D721Med (cell line): ENCODE measurements around the gene NLGN1.

Source experiments
- DNase-seq: peaks from one replicate; pipeline ENCODE4 v3.0.0; 2011; ENCODE audit warnings: low spot score; ENCODE audit not compliant: insufficient read length
- FAIRE-seq: peaks from 2 replicates; lab custom pipeline; 2011; peaks lifted over from hg19 to GRCh38; lab: Jason Lieb, UNC
- TF ChIP-seq, protein P1 (sequence below): IDR thresholded peaks from 2 replicates; pipeline ENCODE4 v1.5.1; 2012; ENCODE audit warnings: mild to moderate bottlenecking, control low read depth; ENCODE audit not compliant: insufficient read depth; ENCODE audit errors: missing control alignments

Gene NLGN1

DNA sequence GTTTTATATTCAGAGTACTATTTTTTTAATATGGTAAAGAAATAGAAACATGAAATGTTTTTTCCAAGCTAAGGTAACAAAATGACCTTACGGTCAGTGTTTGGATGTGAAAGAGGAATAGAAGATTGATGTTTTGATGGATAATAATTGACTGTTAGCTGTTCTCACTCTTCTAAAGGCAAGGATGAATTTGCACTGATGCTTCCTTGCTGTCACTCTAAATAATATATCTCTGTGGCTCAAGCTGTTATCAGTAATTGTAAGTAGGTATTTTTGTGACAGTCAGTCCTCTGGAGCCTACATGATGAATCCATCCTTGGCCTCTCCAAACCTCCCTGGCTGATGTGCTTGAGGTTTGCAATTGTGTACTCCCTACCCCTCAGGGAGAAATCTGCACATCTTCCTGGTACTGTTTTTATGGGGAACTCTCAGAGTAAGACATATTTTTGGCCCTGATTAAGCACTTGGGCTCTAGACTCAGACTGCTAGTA, 283.7 kb downstream of the NLGN1 start:
- FAIRE-seq, result no peak
- DNase-seq, result no peak
- TF ChIP-seq, protein P1, sequence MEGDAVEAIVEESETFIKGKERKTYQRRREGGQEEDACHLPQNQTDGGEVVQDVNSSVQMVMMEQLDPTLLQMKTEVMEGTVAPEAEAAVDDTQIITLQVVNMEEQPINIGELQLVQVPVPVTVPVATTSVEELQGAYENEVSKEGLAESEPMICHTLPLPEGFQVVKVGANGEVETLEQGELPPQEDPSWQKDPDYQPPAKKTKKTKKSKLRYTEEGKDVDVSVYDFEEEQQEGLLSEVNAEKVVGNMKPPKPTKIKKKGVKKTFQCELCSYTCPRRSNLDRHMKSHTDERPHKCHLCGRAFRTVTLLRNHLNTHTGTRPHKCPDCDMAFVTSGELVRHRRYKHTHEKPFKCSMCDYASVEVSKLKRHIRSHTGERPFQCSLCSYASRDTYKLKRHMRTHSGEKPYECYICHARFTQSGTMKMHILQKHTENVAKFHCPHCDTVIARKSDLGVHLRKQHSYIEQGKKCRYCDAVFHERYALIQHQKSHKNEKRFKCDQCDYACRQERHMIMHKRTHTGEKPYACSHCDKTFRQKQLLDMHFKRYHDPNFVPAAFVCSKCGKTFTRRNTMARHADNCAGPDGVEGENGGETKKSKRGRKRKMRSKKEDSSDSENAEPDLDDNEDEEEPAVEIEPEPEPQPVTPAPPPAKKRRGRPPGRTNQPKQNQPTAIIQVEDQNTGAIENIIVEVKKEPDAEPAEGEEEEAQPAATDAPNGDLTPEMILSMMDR, result no peak

DNA sequence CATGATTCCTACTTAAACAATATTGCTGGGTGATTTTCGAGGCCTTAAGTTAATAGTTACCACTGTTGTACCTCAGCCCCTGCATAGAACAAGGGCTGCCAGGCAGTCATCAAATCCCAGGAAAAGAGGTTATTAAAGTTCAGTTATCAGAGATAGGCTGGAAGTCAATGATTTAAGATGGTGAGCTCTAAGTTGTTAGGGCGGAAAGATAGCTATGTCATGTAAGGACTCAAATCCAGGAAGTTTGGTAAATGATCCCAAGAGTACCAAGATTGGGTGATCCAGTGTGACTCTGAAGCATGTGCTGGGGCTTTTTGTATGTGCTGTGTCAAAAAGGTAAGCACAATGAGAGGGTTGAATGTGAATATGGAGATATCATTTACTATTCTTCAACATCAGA, 287.9 kb downstream of the NLGN1 start:
- DNase-seq, result no peak

DNA sequence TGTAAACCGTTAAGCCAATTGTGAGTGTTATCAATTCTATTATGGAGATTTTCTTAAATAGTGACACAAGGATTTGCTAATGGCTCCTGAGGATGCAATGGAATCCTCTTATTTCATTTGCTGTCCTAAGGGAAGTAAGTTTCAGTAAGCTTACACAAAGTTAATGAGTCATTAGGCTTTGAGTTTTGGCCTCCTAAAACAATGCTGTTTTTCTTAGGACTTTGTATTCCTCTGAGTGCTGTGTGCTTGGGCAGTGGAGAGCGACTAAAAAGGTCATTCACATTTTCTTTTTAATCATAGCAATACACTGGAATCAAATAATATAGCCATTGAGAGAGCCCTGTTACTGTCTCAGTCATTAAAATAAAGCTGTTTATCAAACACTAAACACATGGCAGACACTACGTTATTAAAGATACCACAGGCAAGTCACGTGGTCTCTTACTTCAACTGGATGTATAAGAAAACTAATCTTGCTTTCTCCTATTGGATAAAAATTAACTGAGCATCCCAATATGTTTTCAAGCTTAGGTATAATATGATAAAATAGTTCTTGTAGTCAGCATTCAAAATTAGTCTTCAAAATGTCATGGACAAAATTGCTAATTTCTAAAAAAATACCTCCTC, 290.8 kb downstream of the NLGN1 start:
- TF ChIP-seq, protein P1, result no peak
- FAIRE-seq (no peak), DNase-seq (no peak)

More for the DNA sequence above, 287.9 kb downstream of the NLGN1 start:
- no peak for FAIRE-seq
- TF ChIP-seq, protein P1, result no peak

DNA sequence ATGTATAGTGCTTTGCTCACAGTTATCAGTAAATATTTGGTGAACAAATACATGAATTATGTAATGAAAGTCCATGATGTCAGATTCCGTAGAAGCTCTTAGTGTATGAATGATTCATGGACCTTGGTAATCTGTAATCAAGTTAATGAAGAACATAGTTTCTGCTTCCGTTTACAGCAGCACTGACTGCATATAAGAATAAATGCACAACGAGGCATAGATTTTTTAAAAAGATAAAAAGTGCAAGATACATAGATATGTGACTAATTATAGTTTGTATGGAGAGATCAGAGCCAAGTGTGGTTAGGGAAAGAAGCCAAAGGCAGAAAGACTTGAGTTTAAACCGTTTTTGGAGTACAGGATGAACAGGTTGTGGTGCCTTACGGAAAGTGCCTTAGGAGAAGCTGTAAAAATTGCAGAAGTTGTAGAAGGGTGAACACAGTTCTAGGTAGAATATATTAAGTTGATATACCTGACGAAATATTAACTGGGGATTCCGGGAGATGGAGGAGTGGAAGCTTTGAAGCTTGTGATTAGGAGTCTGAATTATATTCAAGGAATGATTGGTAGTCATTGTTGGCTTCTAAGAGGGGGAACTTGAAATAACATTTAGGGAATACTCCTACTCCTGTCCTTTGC, 293.1 kb downstream of the NLGN1 start:
- TF ChIP-seq, protein P1, result no peak
- DNase-seq (no peak), FAIRE-seq (no peak)

DNA sequence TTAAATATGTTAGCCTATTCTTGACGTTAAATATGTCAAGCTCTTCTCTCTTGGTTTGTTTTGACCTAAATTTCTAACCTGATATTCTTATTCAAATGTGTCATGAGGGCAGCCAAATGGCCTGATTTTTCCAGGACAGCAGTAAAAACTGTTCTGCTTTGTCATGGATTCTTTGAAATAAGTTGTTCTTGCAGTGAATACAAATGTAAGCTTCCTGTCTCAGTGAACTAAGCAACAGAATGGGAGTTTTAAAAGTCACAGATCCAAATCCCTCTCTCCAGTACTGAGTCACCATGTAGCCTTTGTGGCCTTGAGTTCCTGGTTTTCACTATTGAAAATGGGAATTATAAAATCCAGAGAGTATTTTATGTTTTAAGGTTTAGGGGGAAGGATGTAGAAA, 301.8 kb downstream of the NLGN1 start:
- TF ChIP-seq, protein P1, result no peak
- DNase-seq (no peak), FAIRE-seq (no peak)

DNA sequence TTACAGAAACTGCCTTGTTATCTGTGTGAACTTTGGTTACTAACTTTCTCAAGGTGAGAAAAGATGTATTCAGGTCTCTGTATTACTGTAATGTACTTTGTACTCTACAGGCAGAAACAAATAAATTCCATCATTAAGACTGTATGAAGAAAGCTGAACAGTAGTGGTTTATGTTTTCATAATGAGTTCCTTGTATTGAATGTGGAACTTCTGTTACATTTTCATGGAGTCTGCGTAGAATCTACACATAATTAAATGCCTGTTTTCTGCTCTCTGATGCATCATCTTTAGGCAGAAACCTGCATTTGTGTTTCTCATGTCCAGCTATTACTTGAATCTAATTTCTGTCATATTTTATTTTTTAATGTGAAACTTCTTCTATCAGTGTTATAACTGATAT, 302.8 kb downstream of the NLGN1 start:
- DNase-seq, result no peak
- FAIRE-seq, result no peak
- TF ChIP-seq, protein P1, result no peak

DNA sequence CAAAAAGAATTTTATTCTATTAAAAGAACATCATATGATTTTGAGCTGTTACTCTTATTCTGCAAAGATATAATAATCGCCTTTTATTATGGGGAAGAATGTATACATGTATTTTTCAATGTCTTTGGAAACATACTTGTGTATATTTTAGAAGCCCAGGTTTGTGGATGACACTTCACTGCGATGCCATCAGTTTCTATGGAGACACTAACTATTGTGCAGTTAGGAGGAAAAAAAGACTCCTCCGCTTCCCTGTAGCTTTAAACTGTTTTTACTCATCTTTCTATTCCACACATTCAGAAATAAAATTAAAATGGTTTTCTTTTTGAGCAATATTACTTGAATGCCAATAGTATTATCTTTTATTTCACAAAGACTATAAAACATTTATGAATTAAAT, 305.0 kb downstream of the NLGN1 start:
- FAIRE-seq (no peak), DNase-seq (no peak)
- TF ChIP-seq, protein P1, result no peak
